Measurements from ENCODE around the gene CEP164. TPM values are rescaled to one million over a fixed set of nuclear protein-coding genes. Genes with fewer than 3 reads are reported as not detected.

The CEP164 gene
- total RNA-seq, 1 donor from 2014 or later = 28.6 TPM

GRCh38 chr11:117412653-117413275, 85.1 kb downstream of the CEP164 start:
- Mint-ChIP-seq H3K27me3 (ENCODE audit: unreplicated experiment) (peaks cover 4% of the 10 kb centered on the region), H3K9me3 (ENCODE audit: unreplicated experiment) (no peaks in the 10 kb centered on the region), H3K36me3 (ENCODE audit: low read depth, unreplicated experiment) (peaks cover 25% of the 10 kb centered on the region), H3K27ac (ENCODE audit: unreplicated experiment) (no peak overlapping the region), H3K4me1 (ENCODE audit: unreplicated experiment) (peaks cover 4% of the 10 kb centered on the region), H3K4me3 (ENCODE audit: unreplicated experiment) (no peak overlapping the region)
- DNase-seq (ENCODE audit: low spot score) = no peak
- TF ChIP-seq CTCF (IDR thresholded peaks at IDR 0.05; ENCODE audit: unreplicated experiment) = no peak

GRCh38 chr11:117413616-117414015, 86.0 kb downstream of the CEP164 start:
- H3K36me3 Mint-ChIP-seq (ENCODE audit: low read depth, unreplicated experiment) = peaks cover 16% of the 10 kb centered on the region
- H3K4me1 Mint-ChIP-seq (ENCODE audit: unreplicated experiment) = peaks cover 4% of the 10 kb centered on the region
- no peak for DNase-seq (ENCODE audit: low spot score)
- no peaks in the 10 kb centered on the region for H3K9me3 Mint-ChIP-seq (ENCODE audit: unreplicated experiment)
- no peak for TF ChIP-seq CTCF (IDR thresholded peaks at IDR 0.05; ENCODE audit: unreplicated experiment)
- no peak overlapping the region for H3K4me3 Mint-ChIP-seq (ENCODE audit: unreplicated experiment)
- peaks cover 4% of the 10 kb centered on the region for H3K27me3 Mint-ChIP-seq (ENCODE audit: unreplicated experiment)
- no peak overlapping the region for H3K27ac Mint-ChIP-seq (ENCODE audit: unreplicated experiment)

GRCh38 chr11:117414724-117415123, 87.1 kb downstream of the CEP164 start:
- DNase-seq (ENCODE audit: low spot score) = no peak
- peaks cover 8% of the 10 kb centered on the region for H3K36me3 Mint-ChIP-seq (ENCODE audit: low read depth, unreplicated experiment)
- no peak overlapping the region for H3K27ac Mint-ChIP-seq (ENCODE audit: unreplicated experiment)
- peaks cover 4% of the 10 kb centered on the region for H3K27me3 Mint-ChIP-seq (ENCODE audit: unreplicated experiment)
- H3K9me3 Mint-ChIP-seq (ENCODE audit: unreplicated experiment) = no peaks in the 10 kb centered on the region
- TF ChIP-seq CTCF (IDR thresholded peaks at IDR 0.05; ENCODE audit: unreplicated experiment) = no peak
- no peak overlapping the region for H3K4me3 Mint-ChIP-seq (ENCODE audit: unreplicated experiment)
- H3K4me1 Mint-ChIP-seq (ENCODE audit: unreplicated experiment) = peaks cover 4% of the 10 kb centered on the region

- H3K4me3 Mint-ChIP-seq (ENCODE audit: unreplicated experiment) = no peak overlapping the region
Measured at GRCh38 chr11:117415358-117415896, 87.8 kb downstream of the CEP164 start.

More at GRCh38 chr11:117415358-117415896, 87.8 kb downstream of the CEP164 start:
- H3K27me3 Mint-ChIP-seq (ENCODE audit: unreplicated experiment) = peaks cover 4% of the 10 kb centered on the region
- H3K4me1 Mint-ChIP-seq (ENCODE audit: unreplicated experiment) = peaks cover 4% of the 10 kb centered on the region
- H3K27ac Mint-ChIP-seq (ENCODE audit: unreplicated experiment) = no peak overlapping the region
- no peak for TF ChIP-seq CTCF (IDR thresholded peaks at IDR 0.05; ENCODE audit: unreplicated experiment)
- no peaks in the 10 kb centered on the region for H3K9me3 Mint-ChIP-seq (ENCODE audit: unreplicated experiment)
- H3K36me3 Mint-ChIP-seq (ENCODE audit: low read depth, unreplicated experiment) = peaks cover 4% of the 10 kb centered on the region
- no peak for DNase-seq (ENCODE audit: low spot score)
